MV-4-11 (cell line): ENCODE data around the gene FSTL5.
"Not testable (repeated sequence)": the region's sequence is repeated elsewhere in the genome, so short reads cannot be mapped to it uniquely, and the experiment has no call there.

Source experiments
- DNase-seq: peaks from one replicate; lab custom pipeline; 2025; lab: John Stamatoyannopoulos, UW

Gene FSTL5

GRCh38 chr4:162103908-162104307, 59.9 kb downstream of the FSTL5 start:
- DNase-seq: not testable (repeated sequence)

- no peak for DNase-seq
These were observed 61.1 kb downstream of the FSTL5 start for GRCh38 chr4:162102713-162103112.

GRCh38 chr4:162101337-162101736, 62.5 kb downstream of the FSTL5 start:
- DNase-seq: no peak

DNA sequence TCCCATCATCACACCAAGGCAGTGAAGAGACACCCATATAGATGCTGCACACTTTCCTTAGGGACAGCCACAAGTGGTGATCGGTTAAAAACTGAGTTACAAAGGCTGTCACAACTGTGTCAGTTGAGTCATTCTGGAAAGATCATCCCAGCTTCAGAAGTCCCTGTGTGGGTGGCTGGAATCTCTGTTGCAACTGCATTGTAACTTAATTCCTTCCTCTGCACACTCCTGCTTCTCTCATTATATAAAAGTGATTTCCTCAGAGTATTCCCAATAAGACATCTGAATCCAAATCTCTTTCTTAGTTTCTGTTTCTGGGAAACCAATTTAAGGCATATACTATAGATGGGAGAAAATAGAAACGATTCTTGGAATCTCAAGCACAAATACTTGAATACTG, 88.1 kb downstream of the FSTL5 start:
- DNase-seq: no peak

- DNase-seq: no peak
These were observed 102.6 kb downstream of the FSTL5 start for GRCh38 chr4:162061214-162061613.

DNA sequence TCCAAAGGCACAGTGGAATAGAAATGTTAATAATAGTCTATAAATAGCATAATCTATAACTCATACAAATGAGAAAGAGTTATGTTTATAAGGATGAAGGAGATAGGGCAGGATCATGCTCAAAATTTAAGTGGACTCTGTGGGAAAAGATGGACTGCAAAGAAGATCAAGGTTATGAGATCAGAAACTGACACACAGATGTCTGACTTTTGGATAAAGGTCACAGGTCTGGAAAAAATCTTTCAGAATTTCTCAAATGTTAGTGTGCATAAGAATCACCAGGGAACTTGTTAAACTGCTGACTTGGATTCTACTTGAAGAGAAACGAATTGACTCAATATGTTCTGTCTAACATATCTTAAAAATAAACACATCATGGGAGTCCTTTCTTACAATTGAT, 104.1 kb downstream of the FSTL5 start:
- no peak for DNase-seq

DNA sequence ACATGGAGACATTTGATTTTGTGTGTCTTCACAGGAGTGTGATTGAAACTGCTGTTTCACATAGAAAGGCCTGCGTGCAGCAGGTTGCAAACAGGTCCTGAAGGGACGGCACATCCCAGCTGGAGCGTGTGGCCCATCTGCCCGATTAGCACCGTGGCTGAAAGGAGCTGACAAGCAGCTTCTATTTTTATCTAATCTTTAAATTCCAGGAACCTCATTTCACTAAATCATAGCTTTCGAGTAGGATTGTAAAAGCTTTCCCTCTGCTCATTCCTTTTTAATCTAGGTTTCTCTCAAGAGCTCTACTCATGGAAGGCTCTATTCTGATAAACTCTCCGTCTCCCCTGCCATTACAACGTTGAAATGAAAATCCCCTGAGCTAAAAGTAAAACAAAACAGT, 106.8 kb downstream of the FSTL5 start:
- no peak for DNase-seq

- no peak for DNase-seq
These were observed 117.7 kb downstream of the FSTL5 start for GRCh38 chr4:162046135-162046534.

DNA sequence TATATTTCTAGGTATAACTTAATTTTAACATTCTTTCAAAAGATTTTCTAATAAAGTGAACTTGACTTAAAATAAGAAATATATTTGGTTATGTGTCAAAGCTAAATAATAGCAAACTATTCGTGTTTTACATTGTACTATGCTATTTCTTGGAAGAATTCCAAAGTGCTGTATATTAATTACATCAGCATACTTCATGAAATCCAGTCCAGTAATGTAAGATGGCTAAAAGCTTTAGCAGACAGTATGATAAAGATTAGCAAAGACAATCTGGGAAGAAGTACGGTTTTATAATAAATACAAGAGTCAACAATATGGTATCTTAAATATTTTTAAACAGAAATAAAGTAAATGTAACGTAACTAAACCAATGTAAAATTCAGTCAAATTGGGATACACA, 125.7 kb downstream of the FSTL5 start:
- no peak for DNase-seq

DNA sequence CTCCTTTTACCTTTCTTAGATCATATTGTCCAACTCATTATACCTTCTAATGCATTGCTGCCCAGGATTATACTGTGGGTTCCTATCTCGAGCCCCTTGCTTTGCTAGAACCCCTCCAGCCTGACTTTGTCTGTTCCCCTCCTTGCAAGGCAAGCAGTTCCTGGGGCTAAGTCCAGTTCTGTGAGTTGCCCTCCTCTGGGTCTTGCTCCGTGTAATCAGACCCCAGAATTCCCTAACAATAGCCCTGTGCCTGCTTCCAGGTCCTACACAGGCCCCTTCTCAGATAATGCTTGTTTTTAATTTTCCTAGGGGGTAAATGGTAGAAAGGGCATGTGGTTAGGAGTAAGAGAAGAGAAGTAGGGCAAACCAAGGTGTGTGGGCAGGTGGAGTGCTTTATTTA, 145.9 kb downstream of the FSTL5 start:
- no peak for DNase-seq

- DNase-seq: no peak
These were observed 146.8 kb downstream of the FSTL5 start for GRCh38 chr4:162016991-162017390.

GRCh38 chr4:162016219-162016618, 147.6 kb downstream of the FSTL5 start:
- no peak for DNase-seq

- DNase-seq: peak; percentile 87
These were observed 148.7 kb downstream of the FSTL5 start for GRCh38 chr4:162015090-162015489.

DNA sequence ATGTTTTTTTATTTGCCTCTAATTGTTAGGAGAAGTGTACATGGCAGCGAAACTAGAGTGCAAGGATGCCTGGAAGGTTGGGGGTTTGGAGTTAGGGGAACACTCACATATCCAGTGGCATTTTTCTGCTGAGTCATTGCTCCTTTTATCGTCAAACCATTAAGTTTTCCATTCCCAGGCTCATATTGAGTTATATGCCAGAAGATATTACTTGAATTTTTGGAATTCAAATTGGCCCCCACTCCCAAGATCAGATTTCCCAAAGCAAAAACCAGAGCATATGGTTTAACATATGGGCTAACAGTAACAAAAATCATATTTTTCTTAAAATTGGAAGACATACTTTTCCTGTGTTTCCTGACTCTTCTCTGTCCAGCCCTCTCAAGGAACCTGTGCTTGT, 152.7 kb downstream of the FSTL5 start:
- no peak for DNase-seq

- peak; percentile 73 for DNase-seq
These were observed 153.4 kb downstream of the FSTL5 start for GRCh38 chr4:162010362-162010761.

- no peak for DNase-seq
These were observed 171.5 kb downstream of the FSTL5 start for GRCh38 chr4:161992317-161992716.

DNA sequence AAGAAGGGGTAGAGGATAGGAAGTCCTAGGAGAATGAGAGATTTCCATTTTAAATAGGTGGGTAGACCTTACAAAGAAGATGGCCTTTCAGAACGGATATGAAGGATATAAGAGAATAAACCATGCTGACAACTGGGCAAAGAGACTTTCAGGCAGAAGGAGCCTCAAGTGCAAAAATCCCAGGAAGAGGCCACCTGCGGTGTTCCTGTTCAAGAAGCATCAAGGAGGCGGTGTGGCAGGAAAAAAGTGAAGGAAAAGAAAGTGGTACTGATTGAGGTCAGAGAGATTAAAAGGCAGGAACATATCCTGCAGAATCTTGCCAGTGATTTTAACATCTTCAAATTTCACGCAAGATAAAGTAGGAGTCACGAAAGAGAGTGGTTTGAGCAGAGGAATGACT, 172.0 kb downstream of the FSTL5 start:
- DNase-seq: no peak

GRCh38 chr4:161990721-161991120, 173.1 kb downstream of the FSTL5 start:
- no peak for DNase-seq

GRCh38 chr4:161988946-161989345, 174.9 kb downstream of the FSTL5 start:
- DNase-seq: no peak

- DNase-seq: no peak
These were observed 176.2 kb downstream of the FSTL5 start for GRCh38 chr4:161987611-161988010.

GRCh38 chr4:161952382-161952781, 211.4 kb downstream of the FSTL5 start:
- no peak for DNase-seq

GRCh38 chr4:161949946-161950725, 213.7 kb downstream of the FSTL5 start:
- DNase-seq: no peak

GRCh38 chr4:161948026-161948770, 215.6 kb downstream of the FSTL5 start:
- no peak for DNase-seq

DNA sequence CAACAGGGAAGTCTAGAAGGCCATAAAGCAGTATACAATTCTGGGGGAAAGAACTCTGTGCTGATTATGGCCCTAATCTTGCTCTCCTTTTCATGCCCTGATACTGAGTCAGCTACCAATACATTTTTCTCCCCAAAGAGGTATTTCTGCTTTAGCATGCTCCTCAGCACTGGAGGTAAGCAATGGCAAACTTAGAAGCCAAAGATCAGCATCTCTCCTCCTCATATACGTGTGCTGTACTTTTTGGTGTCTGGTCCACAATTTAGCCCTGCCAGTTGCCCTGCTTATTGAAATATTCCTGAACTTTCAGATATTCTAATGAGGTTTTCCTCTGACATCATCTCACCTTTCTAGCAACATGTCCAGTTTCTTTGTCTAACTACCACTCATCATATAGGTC, 226.2 kb downstream of the FSTL5 start:
- no peak for DNase-seq
